HCT116 (cell line): ENCODE data around the gene SBF2. TPM values are rescaled to one million over a fixed set of nuclear protein-coding genes. Genes with fewer than 3 reads are reported as not detected.

Experiments
- ATAC-seq: fragments of 200-7000 bp; cut with Tn5 transposase; 2 replicates; pipeline ENCODE4 v1.9.1; 2020; ENCODE audit warnings: mild to moderate bottlenecking, moderate library complexity
- BruUV-seq: library from RNA; stranded (reverse); fragments of 400-500 nt; replicated peaks from 2 replicates; lab custom pipeline; 2021; lab: Mats Ljungman, UMichigan
- CTCF ChIA-PET: fragments of 300-600 bp; sonication (Branson Sonifier 250); formaldehyde crosslinking; loops from one replicate; lab custom pipeline; 2021; ENCODE audit warnings: antibody characterized with exemption; lab: Charles Lee
- POLR2A ChIA-PET: fragments of 300-600, 350-600 bp; sonication (Branson Sonifier 250); formaldehyde crosslinking; loops from one replicate; lab custom pipeline; 2021; ENCODE audit warnings: antibody characterized with exemption; lab: Charles Lee
- RAD21 ChIA-PET, 2 experiments: fragments of 300-600 bp; sonication (Branson Sonifier 250); formaldehyde crosslinking; loops; one replicate each; lab custom pipeline; 2023; ENCODE audit warnings: low total read pairs in 2 of 2; ENCODE audit not compliant: uncharacterized antibody in 2 of 2, unreplicated experiment in 2 of 2, low non-redundant PET in 1 of 2; lab: Charles Lee
- DNase-seq: peaks from one replicate; pipeline ENCODE4 v3.0.0-alpha.2; 2010; ENCODE audit warnings: low read depth, low spot score
- H2AFZ ChIP-seq: fragments of 200-600 bp; shearing (Covaris generic), sonication (generic); 2 replicates; pipeline ENCODE4 v1.6.1; 2017; ENCODE audit warnings: low read depth, mixed run types, mixed read lengths, antibody characterized with exemption, low read length; ENCODE audit not compliant: poor library complexity, severe bottlenecking
- H3K27ac ChIP-seq: 2 replicates; pipeline ENCODE4 v1.5.1; 2012; ENCODE audit warnings: low read depth, low read length
- H3K27me3 ChIP-seq: fragments of 200-600 bp; sonication (generic); 2 replicates; pipeline ENCODE4 v1.6.1; 2016; ENCODE audit warnings: mixed run types, low read length, mixed read lengths; ENCODE audit not compliant: insufficient read depth
- H3K36me3 ChIP-seq, 2 experiments: fragments of 200-500 bp in 1 of 2; fragments of 200-600 bp in 1 of 2; sonication (Bioruptor generic) in 1 of 2; sonication (generic) in 1 of 2; 2 replicates each; pipeline versions ENCODE4 v1.5.1 to v1.6.1; 2014 to 2016; ENCODE audit warnings: low read length in 2 of 2, inconsistent platforms in 1 of 2, mixed read lengths in 1 of 2, mixed run types in 1 of 2; ENCODE audit not compliant: insufficient read depth in 2 of 2, control insufficient read depth in 1 of 2
- H3K4me1 ChIP-seq, 2 experiments: fragments of 200-600 bp in 1 of 2; sonication (generic) in 1 of 2; 2 replicates each; pipeline versions ENCODE4 v1.5.1 to v1.6.1; 2012 to 2017; ENCODE audit warnings: low read length in 2 of 2, inconsistent platforms in 1 of 2, mild to moderate bottlenecking in 1 of 2, mixed read lengths in 1 of 2, mixed run types in 1 of 2, moderate library complexity in 1 of 2; ENCODE audit not compliant: insufficient read depth in 2 of 2, control insufficient read depth in 1 of 2
- H3K4me2 ChIP-seq: fragments of 200-600 bp; sonication (generic); 2 replicates; pipeline ENCODE4 v1.6.1; 2017; ENCODE audit warnings: mixed run types, low read length, mixed read lengths
- H3K4me3 ChIP-seq, 2 experiments: fragments of 200-600 bp in 1 of 2; sonication (generic) in 1 of 2; replicated peaks in 1 of 2; 2 replicates each; pipeline ENCODE4 v1.5.1; 2011 to 2016; ENCODE audit warnings: low read length in 2 of 2, control low read depth in 1 of 2, low read depth in 1 of 2, mild to moderate bottlenecking in 1 of 2, mixed read lengths in 1 of 2, mixed run types in 1 of 2
- H3K79me2 ChIP-seq: fragments of 200-600 bp; sonication (generic); 2 replicates; pipeline ENCODE4 v1.6.1; 2017; ENCODE audit warnings: mild to moderate bottlenecking, mixed run types, low read length, moderate library complexity, mixed read lengths; ENCODE audit not compliant: insufficient read depth
- H3K9ac ChIP-seq: fragments of 200-600 bp; sonication (generic); 2 replicates; pipeline ENCODE4 v1.6.1; 2016; ENCODE audit warnings: low read length, mixed read lengths
- H3K9me2 ChIP-seq: fragments of 200-600 bp; sonication (generic), shearing (Covaris generic); 2 replicates; pipeline ENCODE4 v1.6.1; 2017; ENCODE audit warnings: mixed run types, mild to moderate bottlenecking, moderate library complexity; ENCODE audit not compliant: insufficient read depth
- H3K9me3 ChIP-seq, 2 experiments: fragments of 200-500 bp in 1 of 2; fragments of 200-600 bp in 1 of 2; sonication (Bioruptor generic) in 1 of 2; sonication (generic) in 1 of 2; 2 replicates each; pipeline ENCODE4 v1.6.1; 2014 to 2017; ENCODE audit warnings: low read length in 2 of 2, mixed read lengths in 2 of 2, inconsistent platforms in 1 of 2, low read depth in 1 of 2, mild to moderate bottlenecking in 1 of 2, mixed run types in 1 of 2, moderate library complexity in 1 of 2; ENCODE audit not compliant: control insufficient read depth in 1 of 2, insufficient read depth in 1 of 2
- H4K20me1 ChIP-seq: fragments of 200-600 bp; sonication (generic), shearing (Covaris generic); 2 replicates; pipeline ENCODE4 v1.6.1; 2017; ENCODE audit warnings: mixed run types, mild to moderate bottlenecking, moderate library complexity; ENCODE audit not compliant: insufficient read depth
- ATF3 ChIP-seq: IDR thresholded peaks from 2 replicates; pipeline ENCODE4 v1.6.1; 2012
- CBX3 ChIP-seq: IDR thresholded peaks from 2 replicates; pipeline ENCODE4 v1.6.1; 2012; ENCODE audit warnings: low read depth
- EGR1 ChIP-seq: IDR thresholded peaks from 2 replicates; pipeline ENCODE4 v1.6.1; 2012; ENCODE audit warnings: low read depth
- EZH2 ChIP-seq: fragments of 200-600 bp; sonication (generic); IDR thresholded peaks from 2 replicates; pipeline ENCODE4 v1.6.1; 2017; ENCODE audit warnings: antibody characterized with exemption, mixed run types
- EZH2phosphoT487 ChIP-seq: fragments of 200-600 bp; IDR thresholded peaks from 2 replicates; pipeline ENCODE4 v1.6.1; 2018; ENCODE audit warnings: antibody characterized with exemption, borderline replicate concordance
- FOSL1 ChIP-seq: IDR thresholded peaks from 2 replicates; pipeline ENCODE4 v1.6.1; 2012; ENCODE audit warnings: low read depth
- JUND ChIP-seq: IDR thresholded peaks from 2 replicates; pipeline ENCODE4 v1.6.1; 2012
- MAX ChIP-seq: IDR thresholded peaks from 2 replicates; pipeline ENCODE4 v1.6.1; 2012
- POLR2AphosphoS5 ChIP-seq: IDR thresholded peaks from 2 replicates; pipeline ENCODE4 v1.6.1; 2011; ENCODE audit warnings: mild to moderate bottlenecking, low read depth, low read length, moderate library complexity
- TCF7L2 ChIP-seq: IDR thresholded peaks from 2 replicates; pipeline ENCODE4 v1.7.0; 2011; ENCODE audit warnings: borderline replicate concordance, inconsistent platforms; ENCODE audit not compliant: insufficient read depth, insufficient read length; ENCODE audit errors: extremely low read depth
- YY1 ChIP-seq: IDR thresholded peaks from 2 replicates; pipeline ENCODE4 v1.6.1; 2011; ENCODE audit warnings: low read length, low read depth, moderate library complexity, mild to moderate bottlenecking; ENCODE audit not compliant: insufficient replicate concordance; ENCODE audit errors: extremely low read depth
- ZFX ChIP-seq: fragments of 450-650 bp; IDR thresholded peaks from 2 replicates; pipeline ENCODE4 v1.6.1; 2017
- ZNF274 ChIP-seq: fragments of 200-500 bp; sonication (Bioruptor generic); IDR thresholded peaks from 2 replicates; pipeline ENCODE4 v1.6.1; 2014; ENCODE audit warnings: mild to moderate bottlenecking, low read depth, low read length, inconsistent platforms
- intact Hi-C: fragments of 100-400 bp; cut with micrococcal nuclease; formaldehyde crosslinking; loops from 2 replicates; pipeline ENCODE4 v1.10.0; 2022
- total RNA-seq: library from RNA; stranded (reverse); gene quantifications from one replicate; pipeline ENCODE4 v1.2.1, GENCODE V29; 2021; ENCODE audit not compliant: unreplicated experiment
- TF ChIP-seq, protein P1 (sequence below): IDR thresholded peaks from 2 replicates; pipeline ENCODE4 v1.6.1; 2011; ENCODE audit warnings: mild to moderate bottlenecking, low read length, moderate library complexity; ENCODE audit not compliant: insufficient replicate concordance; ENCODE audit errors: extremely low read depth

Gene SBF2
- total RNA-seq, 1 experiment from 2014 or later = 35.0 TPM

- H3K9me3 ChIP-seq = no peaks in the 10 kb centered on the region
- no peaks in the 10 kb centered on the region for H3K36me3 ChIP-seq
- H3K4me2 ChIP-seq = peak overlapping the region; percentile 98
- H3K9ac ChIP-seq = peak overlapping the region; percentile 90
- POLR2A ChIA-PET = interaction anchor here (1.2 to 2.6 kb wide), 4 partner anchors 10 to 976 kb away, joined by 3 to 37 read pairs (median 10); partner anchors contain the start of gene ADM
- H3K27me3 ChIP-seq = no peaks in the 10 kb centered on the region
- intact Hi-C loops = no loop called here
- H3K27ac ChIP-seq = peak overlapping the region; percentile 95
- peaks cover 10% of the 10 kb centered on the region; the same call in 1 of the 2 replicates for H3K79me2 ChIP-seq
- H4K20me1 ChIP-seq = no peaks in the 10 kb centered on the region
- no TSS peak for BruUV-seq
- DNase-seq (no peak), ATAC-seq (no peak)
- CTCF ChIA-PET = interaction anchor here (1.0 to 3.0 kb wide), 11 partner anchors 12 to 606 kb away, joined by 3 to 18 read pairs (median 8); partner anchors contain the start of gene ADM
- RAD21 ChIA-PET = interaction anchor here (1.0 to 1.4 kb wide), 2 partner anchors 12 to 548 kb away, joined by 3 to 6 read pairs; no protein-coding TSS in a partner anchor
- TF ChIP-seq JUND (no peak), POLR2AphosphoS5 (no peak), ZNF274 (no peak), EGR1 (no peak), EZH2 (no peak), MAX (no peak), YY1 (no peak), ZFX (no peak), EZH2phosphoT487 (no peak), FOSL1 (no peak), ATF3 (no peak), TCF7L2 (no peak), CBX3 (no peak)
- TF ChIP-seq, protein P1, sequence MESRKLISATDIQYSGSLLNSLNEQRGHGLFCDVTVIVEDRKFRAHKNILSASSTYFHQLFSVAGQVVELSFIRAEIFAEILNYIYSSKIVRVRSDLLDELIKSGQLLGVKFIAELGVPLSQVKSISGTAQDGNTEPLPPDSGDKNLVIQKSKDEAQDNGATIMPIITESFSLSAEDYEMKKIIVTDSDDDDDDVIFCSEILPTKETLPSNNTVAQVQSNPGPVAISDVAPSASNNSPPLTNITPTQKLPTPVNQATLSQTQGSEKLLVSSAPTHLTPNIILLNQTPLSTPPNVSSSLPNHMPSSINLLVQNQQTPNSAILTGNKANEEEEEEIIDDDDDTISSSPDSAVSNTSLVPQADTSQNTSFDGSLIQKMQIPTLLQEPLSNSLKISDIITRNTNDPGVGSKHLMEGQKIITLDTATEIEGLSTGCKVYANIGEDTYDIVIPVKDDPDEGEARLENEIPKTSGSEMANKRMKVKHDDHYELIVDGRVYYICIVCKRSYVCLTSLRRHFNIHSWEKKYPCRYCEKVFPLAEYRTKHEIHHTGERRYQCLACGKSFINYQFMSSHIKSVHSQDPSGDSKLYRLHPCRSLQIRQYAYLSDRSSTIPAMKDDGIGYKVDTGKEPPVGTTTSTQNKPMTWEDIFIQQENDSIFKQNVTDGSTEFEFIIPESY = no peak
- H2AFZ ChIP-seq = no peak overlapping the region
- H3K9me2 ChIP-seq = no peaks in the 10 kb centered on the region
- peak overlapping the region in 1 of 2 experiments; percentile 74; a peak in 2 of 4 replicates for H3K4me3 ChIP-seq
- H3K4me1 ChIP-seq = peaks cover 21 to 36% of the 10 kb centered on the region in 2 experiments
Measured at GRCh38 chr11:9760193-9760575, 533.8 kb downstream of the SBF2 start.
